SH-SY5Y (cell line): ENCODE results near the gene NOTCH2.

Experiments
- GATA2 ChIP-seq: IDR thresholded peaks from 2 replicates; pipeline ENCODE4 v1.6.1; 2011; ENCODE audit warnings: mild to moderate bottlenecking, low read depth, low read length
- GATA3 ChIP-seq: IDR thresholded peaks from 2 replicates; pipeline ENCODE4 v1.6.1; 2011; ENCODE audit warnings: low read depth, mild to moderate bottlenecking, low read length, moderate library complexity

GRCh38 chr1:119885903-119886783 is 183.3 kb downstream of the NOTCH2 start:
- TF ChIP-seq GATA2: no peak
- no peak for TF ChIP-seq GATA3
